NCI-H1436 (cell line): Measurements from ENCODE around the gene ALDH1L1.

Experiments used
- DNase-seq: peaks from one replicate; lab custom pipeline; 2025; lab: John Stamatoyannopoulos, UW

ALDH1L1 gene

GRCh38 chr3:126194713-126195305, 14.4 kb upstream of the ALDH1L1 start:
- no peak for DNase-seq

GRCh38 chr3:126191246-126191645, 10.9 kb upstream of the ALDH1L1 start:
- DNase-seq: no peak

- no peak for DNase-seq
Observed at GRCh38 chr3:126187920-126188319, 7.5 kb upstream of the ALDH1L1 start.

GRCh38 chr3:126186749-126187148, 6.4 kb upstream of the ALDH1L1 start:
- DNase-seq: no peak

GRCh38 chr3:126186271-126186670, 5.9 kb upstream of the ALDH1L1 start:
- DNase-seq: no peak

- no peak for DNase-seq
Observed at GRCh38 chr3:126184465-126185000, 4.1 kb upstream of the ALDH1L1 start.

GRCh38 chr3:126181398-126181725, 976 bp upstream of the ALDH1L1 start:
- DNase-seq: no peak

- no peak for DNase-seq
Observed at GRCh38 chr3:126179825-126180476, 435 bp downstream of the ALDH1L1 start.

GRCh38 chr3:126170073-126170777, 10.2 kb downstream of the ALDH1L1 start:
- DNase-seq: no peak

GRCh38 chr3:126167566-126167965, 12.8 kb downstream of the ALDH1L1 start:
- no peak for DNase-seq

- DNase-seq: no peak
Observed at GRCh38 chr3:126166009-126166408, 14.4 kb downstream of the ALDH1L1 start.

- no peak for DNase-seq
Observed at GRCh38 chr3:126161309-126161708, 19.1 kb downstream of the ALDH1L1 start.

- DNase-seq: no peak
Observed at GRCh38 chr3:126160243-126161210, 19.9 kb downstream of the ALDH1L1 start.

GRCh38 chr3:126159476-126159875, 20.9 kb downstream of the ALDH1L1 start:
- no peak for DNase-seq

GRCh38 chr3:126158912-126159454, 21.4 kb downstream of the ALDH1L1 start:
- no peak for DNase-seq

GRCh38 chr3:126158016-126158911, 22.1 kb downstream of the ALDH1L1 start:
- no peak for DNase-seq

- DNase-seq: no peak
Observed at GRCh38 chr3:126157083-126157768, 23.2 kb downstream of the ALDH1L1 start.

- no peak for DNase-seq
Observed at GRCh38 chr3:126156468-126156867, 23.9 kb downstream of the ALDH1L1 start.

GRCh38 chr3:126155819-126156218, 24.6 kb downstream of the ALDH1L1 start:
- no peak for DNase-seq

- DNase-seq: no peak
Observed at GRCh38 chr3:126155280-126155640, 25.1 kb downstream of the ALDH1L1 start.
